SU-DHL-6 (cell line): ENCODE results near the gene VMO1.

ENCODE experiments used
- H2AFZ ChIP-seq: fragments of 200-600 bp; sonication (generic); 2 replicates; pipeline ENCODE4 v1.6.1; 2014; ENCODE audit warnings: low read depth, mild to moderate bottlenecking, moderate library complexity, mixed read lengths, antibody characterized with exemption, low read length; ENCODE audit not compliant: severe bottlenecking
- H3F3A ChIP-seq: fragments of 200-600 bp; shearing (Covaris generic); 2 replicates; pipeline ENCODE4 v1.6.0; 2016; ENCODE audit warnings: antibody characterized with exemption, mild to moderate bottlenecking; ENCODE audit not compliant: insufficient read depth
- H3K27ac ChIP-seq: fragments of 200-600 bp; sonication (generic); 2 replicates; pipeline ENCODE4 v1.5.1; 2016; ENCODE audit warnings: low read depth, mild to moderate bottlenecking, low read length, moderate library complexity, mixed read lengths
- H3K27me3 ChIP-seq: fragments of 200-600 bp; sonication (generic), shearing (Covaris generic); 2 replicates; pipeline ENCODE4 v1.6.0; 2014; ENCODE audit warnings: mild to moderate bottlenecking, low read length
- H3K36me3 ChIP-seq: fragments of 200-600 bp; sonication (generic); 2 replicates; pipeline ENCODE4 v1.6.1; 2014; ENCODE audit warnings: mild to moderate bottlenecking, low read length, mixed read lengths
- H3K4me2 ChIP-seq: fragments of 300-600, 200-600 bp; shearing (Covaris generic), sonication (generic); 2 replicates; pipeline ENCODE4 v1.6.0; 2014; ENCODE audit warnings: low read length, low read depth, mild to moderate bottlenecking; ENCODE audit not compliant: poor library complexity, severe bottlenecking
- H3K4me3 ChIP-seq: fragments of 200-600 bp; sonication (generic); 2 replicates; pipeline ENCODE4 v1.5.1; 2014; ENCODE audit warnings: antibody characterized with exemption, low read length, mild to moderate bottlenecking, mixed read lengths; ENCODE audit not compliant: insufficient read depth, poor library complexity, severe bottlenecking
- H3K79me2 ChIP-seq: fragments of 200-600 bp; sonication (generic); 2 replicates; pipeline ENCODE4 v1.6.1; 2014; ENCODE audit warnings: mild to moderate bottlenecking, low read length, moderate library complexity; ENCODE audit not compliant: insufficient read depth
- H3K9ac ChIP-seq: fragments of 200-600 bp; sonication (generic); 2 replicates; pipeline ENCODE4 v1.7.0; 2014; ENCODE audit warnings: mild to moderate bottlenecking, low read length
- H3K9me2 ChIP-seq: fragments of 200-600 bp; sonication (generic); replicated peaks from 2 replicates; pipeline ENCODE4 v1.6.1; 2014; ENCODE audit warnings: low read length; ENCODE audit not compliant: insufficient read depth
- H3K9me3 ChIP-seq: fragments of 200-600 bp; sonication (generic); 2 replicates; pipeline ENCODE4 v1.6.1; 2014; ENCODE audit warnings: low read length, mixed read lengths; ENCODE audit not compliant: insufficient read depth
- H4K20me1 ChIP-seq: fragments of 200-600 bp; sonication (generic); 2 replicates; pipeline ENCODE4 v1.6.1; 2014; ENCODE audit warnings: low read depth, mild to moderate bottlenecking, antibody characterized with exemption, low read length, moderate library complexity, mixed read lengths
- EZH2phosphoT487 ChIP-seq: fragments of 200-600 bp; sonication (generic), shearing (Covaris generic); conservative IDR thresholded peaks from 2 replicates; pipeline ENCODE4 v1.6.1; 2018; ENCODE audit warnings: mild to moderate bottlenecking, antibody characterized with exemption, low read length, moderate library complexity, mixed read lengths
- TF ChIP-seq, protein P1 (sequence below): fragments of 200-600 bp; sonication (generic); IDR thresholded peaks from one replicate; pipeline ENCODE4 v1.5.1; 2017; ENCODE audit warnings: antibody characterized with exemption, mild to moderate bottlenecking, low read length, moderate library complexity; ENCODE audit not compliant: insufficient read depth, poor library complexity, severe bottlenecking

Gene VMO1

DNA sequence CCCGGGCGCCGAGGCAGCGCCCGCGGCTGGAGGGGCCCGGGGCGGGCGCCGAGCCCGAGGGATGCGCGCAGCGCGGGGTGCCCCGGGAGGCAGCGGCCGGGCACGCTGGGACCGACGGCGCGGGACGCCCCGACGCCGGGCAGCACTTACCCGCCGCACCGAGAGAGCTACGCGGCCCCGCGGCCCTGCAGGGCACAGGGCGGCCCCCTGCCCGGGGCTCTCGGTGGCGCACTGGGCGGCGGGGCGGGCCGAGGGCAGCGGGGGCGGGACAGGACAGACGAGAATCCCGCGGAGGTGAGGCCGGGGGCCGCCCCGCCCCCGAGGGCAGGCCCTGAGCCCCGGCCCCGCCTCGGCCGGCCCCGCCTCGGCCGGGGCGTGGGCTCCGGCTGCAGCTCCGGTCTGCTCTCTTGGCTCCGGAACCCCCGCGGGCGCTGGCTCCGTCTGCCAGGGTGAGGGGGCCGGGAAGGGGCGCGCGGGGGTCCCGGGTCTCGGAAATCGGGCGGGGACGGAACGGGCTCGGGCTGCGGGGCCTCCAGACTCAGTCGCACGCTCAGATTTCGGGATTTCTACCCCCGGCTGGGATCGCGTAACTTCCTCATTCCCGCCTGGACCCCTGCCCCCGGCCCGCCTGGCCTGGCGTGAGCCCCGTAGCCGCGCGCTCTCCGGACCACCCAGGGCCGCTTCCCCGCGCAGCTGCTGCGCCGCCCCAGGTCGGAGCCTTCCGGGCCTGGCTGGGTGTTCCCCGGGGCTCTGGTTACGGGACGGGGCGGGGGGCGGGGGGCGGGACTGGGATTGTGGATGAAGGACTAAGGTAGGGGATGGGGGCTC is 20.8 kb upstream of the VMO1 start, which contains the start of gene PLD2:
Gene PLD2 (plus strand): TSS at position 376 of the 828 bp plus-strand sequence. CDS start 621 bp downstream, outside the sequence.
- no peak within 1 kb of the TSS for H3K27ac ChIP-seq
- H2AFZ ChIP-seq: peak within 1 kb of the TSS; percentile 93
- H3K9me3 ChIP-seq: no peaks in the 10 kb centered on the region
- H4K20me1 ChIP-seq: no peaks in the 10 kb centered on the region
- H3K4me3 ChIP-seq: peak within 1 kb of the TSS; percentile 94
- H3F3A ChIP-seq: 0 out of 2 replicates have a peak, but pooled peaks cover 4% of the 10 kb centered on the region
- H3K9me2 ChIP-seq: no peaks in the 10 kb centered on the region
- TF ChIP-seq EZH2phosphoT487: no peak
- TF ChIP-seq, protein P1, sequence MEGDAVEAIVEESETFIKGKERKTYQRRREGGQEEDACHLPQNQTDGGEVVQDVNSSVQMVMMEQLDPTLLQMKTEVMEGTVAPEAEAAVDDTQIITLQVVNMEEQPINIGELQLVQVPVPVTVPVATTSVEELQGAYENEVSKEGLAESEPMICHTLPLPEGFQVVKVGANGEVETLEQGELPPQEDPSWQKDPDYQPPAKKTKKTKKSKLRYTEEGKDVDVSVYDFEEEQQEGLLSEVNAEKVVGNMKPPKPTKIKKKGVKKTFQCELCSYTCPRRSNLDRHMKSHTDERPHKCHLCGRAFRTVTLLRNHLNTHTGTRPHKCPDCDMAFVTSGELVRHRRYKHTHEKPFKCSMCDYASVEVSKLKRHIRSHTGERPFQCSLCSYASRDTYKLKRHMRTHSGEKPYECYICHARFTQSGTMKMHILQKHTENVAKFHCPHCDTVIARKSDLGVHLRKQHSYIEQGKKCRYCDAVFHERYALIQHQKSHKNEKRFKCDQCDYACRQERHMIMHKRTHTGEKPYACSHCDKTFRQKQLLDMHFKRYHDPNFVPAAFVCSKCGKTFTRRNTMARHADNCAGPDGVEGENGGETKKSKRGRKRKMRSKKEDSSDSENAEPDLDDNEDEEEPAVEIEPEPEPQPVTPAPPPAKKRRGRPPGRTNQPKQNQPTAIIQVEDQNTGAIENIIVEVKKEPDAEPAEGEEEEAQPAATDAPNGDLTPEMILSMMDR: no peak
- peak within 1 kb of the TSS; percentile 72 for H3K9ac ChIP-seq
- H3K79me2 ChIP-seq: no peaks in the 10 kb centered on the region
- peak within 1 kb of the TSS; percentile 99 for H3K4me2 ChIP-seq
- no peaks in the 10 kb centered on the region for H3K36me3 ChIP-seq
- H3K27me3 ChIP-seq: no peaks in the 10 kb centered on the region

DNA sequence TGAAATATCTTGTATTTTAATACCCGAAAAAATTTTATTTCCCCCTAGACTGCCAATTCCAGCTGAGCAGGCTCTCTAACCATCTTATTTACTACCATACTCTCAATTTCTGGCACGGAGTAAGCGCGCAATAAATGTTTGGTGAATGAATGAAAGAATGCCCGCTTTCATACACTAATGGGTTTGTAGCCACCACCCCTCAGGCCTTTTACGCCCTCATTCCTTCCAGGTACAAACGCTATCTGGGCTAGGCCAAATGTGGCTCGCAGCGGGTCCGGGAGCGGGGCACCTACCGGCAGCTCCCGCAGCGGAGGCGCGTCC is 20.3 kb upstream of the VMO1 start:
- H3K9me2 ChIP-seq: no peaks in the 10 kb centered on the region
- no peaks in the 10 kb centered on the region for H3K27me3 ChIP-seq
- H3K4me3 ChIP-seq: peak overlapping the region; percentile 94
- H3K9ac ChIP-seq: peak overlapping the region; percentile 72
- no peak overlapping the region for H3K27ac ChIP-seq
- H2AFZ ChIP-seq: peak overlapping the region; percentile 90
- H3K36me3 ChIP-seq: no peaks in the 10 kb centered on the region
- H3K79me2 ChIP-seq: no peaks in the 10 kb centered on the region
- H4K20me1 ChIP-seq: no peaks in the 10 kb centered on the region
- TF ChIP-seq, protein P1: no peak
- no peak for TF ChIP-seq EZH2phosphoT487
- H3K9me3 ChIP-seq: no peaks in the 10 kb centered on the region
- peak overlapping the region; percentile 99 for H3K4me2 ChIP-seq
- 0 out of 2 replicates have a peak, but pooled peaks cover 4% of the 10 kb centered on the region for H3F3A ChIP-seq

DNA sequence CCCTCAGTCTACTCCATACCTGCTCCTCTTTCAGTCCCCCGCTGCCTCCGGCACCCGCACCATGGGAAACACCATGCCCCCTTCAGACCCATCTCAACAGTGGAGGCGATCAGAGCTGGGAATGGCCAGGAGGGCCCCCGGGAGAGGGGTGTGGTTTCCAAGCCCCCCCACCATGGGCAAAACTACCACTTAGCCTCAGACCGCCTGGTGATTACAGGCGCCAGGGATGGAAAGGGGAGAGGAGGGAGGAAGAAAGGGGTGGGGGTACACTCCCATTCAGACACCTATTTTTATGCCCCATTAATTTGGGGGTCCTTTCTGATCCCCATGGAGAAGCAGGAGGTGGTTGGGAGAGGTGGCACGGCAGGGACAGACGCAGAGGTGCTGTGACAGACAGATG is 16.1 kb upstream of the VMO1 start, which contains the start of gene C17orf114:
Gene C17orf114 (minus strand): TSS at position 101 of the 400 bp plus-strand sequence.
- H3K4me3 ChIP-seq: no peak within 1 kb of the TSS
- H3K9ac ChIP-seq: no peak within 1 kb of the TSS
- H3K79me2 ChIP-seq: no peaks in the 10 kb centered on the region
- H3K4me2 ChIP-seq: no peak within 1 kb of the TSS
- TF ChIP-seq EZH2phosphoT487: no peak
- TF ChIP-seq, protein P1: no peak
- H3K27ac ChIP-seq: no peak within 1 kb of the TSS
- H4K20me1 ChIP-seq: no peaks in the 10 kb centered on the region
- H3F3A ChIP-seq: 0 out of 2 replicates have a peak, but pooled peaks cover 7% of the 10 kb centered on the region
- no peaks in the 10 kb centered on the region for H3K9me2 ChIP-seq
- no peaks in the 10 kb centered on the region for H3K9me3 ChIP-seq
- H3K36me3 ChIP-seq: no peaks in the 10 kb centered on the region
- no peak within 1 kb of the TSS for H2AFZ ChIP-seq
- H3K27me3 ChIP-seq: no peaks in the 10 kb centered on the region
